Mesothelial cell of epicardium (in vitro differentiated cells): ENCODE results near the gene EHMT1. TPM values are rescaled to one million over a fixed set of nuclear protein-coding genes. Genes with fewer than 3 reads are reported as not detected.
A peak's percentile ranks its signal among the peaks of the same experiment; 100 is the strongest.

Experiments
- DNase-seq, 2 experiments: peaks; one replicate each; pipeline ENCODE4 v3.0.0; 2021; ENCODE audit warnings: low spot score in 2 of 2; ENCODE audit not compliant: unreplicated experiment in 2 of 2
- H3K27ac Mint-ChIP-seq: 2 replicates; pipeline ENCODE4 v1.8.0; 2021; ENCODE audit warnings: mixed read lengths
- H3K27me3 Mint-ChIP-seq: 2 replicates; pipeline ENCODE4 v1.8.0; 2021; ENCODE audit warnings: low read depth, mixed read lengths
- H3K36me3 Mint-ChIP-seq: 2 replicates; pipeline ENCODE4 v1.8.0; 2021; ENCODE audit warnings: mixed read lengths
- H3K4me1 Mint-ChIP-seq: 2 replicates; pipeline ENCODE4 v1.8.0; 2021; ENCODE audit warnings: mixed read lengths
- H3K4me3 Mint-ChIP-seq: 2 replicates; pipeline ENCODE4 v1.8.0; 2021; ENCODE audit warnings: mild to moderate bottlenecking, moderate library complexity, mixed read lengths
- H3K9me3 Mint-ChIP-seq: 2 replicates; pipeline ENCODE4 v1.8.0; 2021; ENCODE audit warnings: mixed read lengths
- CTCF ChIP-seq: fragments of 200-600 bp; sonication (generic); IDR thresholded peaks from one replicate; pipeline ENCODE4 v1.5.0; 2021; ENCODE audit warnings: antibody characterized with exemption; ENCODE audit not compliant: unreplicated experiment
- total RNA-seq: library from RNA; stranded (reverse); gene quantifications from 3 replicates; pipeline ENCODE4 v1.2.1, GENCODE V29; 2021

The EHMT1 gene
- total RNA-seq, 1 donor from 2014 or later: 147 TPM

DNA sequence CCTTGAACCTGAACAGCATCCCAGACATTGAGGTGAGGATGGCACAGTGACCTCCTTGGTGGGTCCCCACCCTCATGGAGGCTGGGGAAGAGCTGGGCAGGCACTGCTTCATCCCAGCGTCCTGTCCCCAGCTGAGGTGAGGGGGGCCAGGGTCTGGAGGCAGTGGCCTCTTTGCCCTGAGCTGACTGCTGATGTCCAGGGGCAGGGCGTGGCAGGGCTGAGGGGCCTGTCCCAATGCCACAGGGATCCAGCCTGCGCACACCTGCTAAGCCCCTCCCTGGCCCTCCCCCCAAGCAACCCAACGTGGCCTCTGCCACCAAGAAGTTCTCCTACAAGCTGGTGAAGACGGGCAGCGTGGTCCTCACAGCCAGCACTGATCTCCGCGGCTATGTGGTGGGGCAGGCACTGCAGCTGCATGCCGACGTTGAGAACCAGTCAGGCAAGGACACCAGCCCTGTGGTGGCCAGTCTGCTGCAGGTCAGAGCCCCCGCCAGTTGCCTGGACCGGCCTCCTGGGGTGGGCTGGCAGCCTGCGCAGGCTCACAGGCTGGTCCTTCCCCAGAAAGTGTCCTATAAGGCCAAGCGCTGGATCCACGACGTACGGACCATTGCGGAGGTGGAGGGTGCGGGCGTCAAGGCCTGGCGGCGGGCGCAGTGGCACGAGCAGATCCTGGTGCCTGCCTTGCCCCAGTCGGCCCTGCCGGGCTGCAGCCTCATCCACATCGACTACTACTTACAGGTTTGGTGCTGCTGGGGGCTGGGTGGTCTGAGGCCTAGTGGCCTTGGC is 4.9 kb upstream of the EHMT1 start:
- Mint-ChIP-seq H3K4me1 (peaks cover 26% of the 10 kb centered on the region), H3K27ac (peak overlapping the region; percentile 25), H3K27me3 (no peaks in the 10 kb centered on the region), H3K4me3 (no peak overlapping the region), H3K9me3 (no peaks in the 10 kb centered on the region), H3K36me3 (peaks cover 5% of the 10 kb centered on the region)
- TF ChIP-seq CTCF: no peak
- no peak for DNase-seq

GRCh38 chr9:137614631-137615386 is 4.0 kb upstream of the EHMT1 start:
- peaks cover 30% of the 10 kb centered on the region for H3K4me1 Mint-ChIP-seq
- no peak for DNase-seq
- H3K27me3 Mint-ChIP-seq: no peaks in the 10 kb centered on the region
- H3K4me3 Mint-ChIP-seq: no peak overlapping the region
- no peaks in the 10 kb centered on the region for H3K9me3 Mint-ChIP-seq
- H3K27ac Mint-ChIP-seq: no peak overlapping the region
- TF ChIP-seq CTCF: no peak
- peaks cover 5% of the 10 kb centered on the region for H3K36me3 Mint-ChIP-seq

GRCh38 chr9:137615387-137615871 is 3.4 kb upstream of the EHMT1 start:
- H3K27ac Mint-ChIP-seq: no peak overlapping the region
- peaks cover 5% of the 10 kb centered on the region for H3K36me3 Mint-ChIP-seq

GRCh38 chr9:137619240-137620047 is 639 bp downstream of the EHMT1 start:
- Mint-ChIP-seq H3K36me3 (peaks cover 6% of the 10 kb centered on the region), H3K4me1 (peaks cover 34% of the 10 kb centered on the region), H3K4me3 (peak overlapping the region; percentile 86), H3K9me3 (no peaks in the 10 kb centered on the region), H3K27me3 (no peaks in the 10 kb centered on the region), H3K27ac (peak overlapping the region; percentile 93)
- TF ChIP-seq CTCF: no peak
- DNase-seq: no peak

More at GRCh38 chr9:137615387-137615871, 3.4 kb upstream of the EHMT1 start:
- Mint-ChIP-seq H3K4me1 (peaks cover 35% of the 10 kb centered on the region), H3K27me3 (no peaks in the 10 kb centered on the region), H3K4me3 (no peak overlapping the region), H3K9me3 (no peaks in the 10 kb centered on the region)
- no peak for DNase-seq
- TF ChIP-seq CTCF: no peak

DNA sequence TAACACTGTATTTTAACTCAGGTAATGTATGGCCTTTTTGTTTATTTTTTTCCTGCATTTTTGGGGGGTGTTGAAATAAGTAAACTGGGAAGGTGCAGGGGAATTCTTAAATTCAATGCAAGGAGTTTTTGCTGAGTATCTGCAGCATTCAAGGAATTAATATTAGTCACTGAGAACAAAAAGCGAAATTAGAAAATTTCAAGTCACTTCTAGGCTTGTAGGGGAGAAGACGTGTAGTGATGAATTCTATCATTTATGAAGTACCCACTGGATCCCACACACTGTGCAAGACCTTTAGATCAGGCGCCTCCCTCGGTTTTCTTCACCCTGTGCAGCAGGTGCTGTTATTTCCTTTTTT is 1.2 kb downstream of the EHMT1 start:
- H3K27ac Mint-ChIP-seq: peak overlapping the region; percentile 93
- no peak for TF ChIP-seq CTCF
- H3K4me1 Mint-ChIP-seq: peaks cover 34% of the 10 kb centered on the region

More for the DNA sequence above, 1.2 kb downstream of the EHMT1 start:
- H3K9me3 Mint-ChIP-seq: no peaks in the 10 kb centered on the region
- H3K4me3 Mint-ChIP-seq: peak overlapping the region; percentile 86
- DNase-seq: no peak
- H3K36me3 Mint-ChIP-seq: peaks cover 3% of the 10 kb centered on the region
- no peaks in the 10 kb centered on the region for H3K27me3 Mint-ChIP-seq
